8988T (cell line): ENCODE data around the gene CFAP74.

Experiments
- DNase-seq: peaks from one replicate; pipeline ENCODE4 v3.0.0; 2011

The CFAP74 gene

DNA sequence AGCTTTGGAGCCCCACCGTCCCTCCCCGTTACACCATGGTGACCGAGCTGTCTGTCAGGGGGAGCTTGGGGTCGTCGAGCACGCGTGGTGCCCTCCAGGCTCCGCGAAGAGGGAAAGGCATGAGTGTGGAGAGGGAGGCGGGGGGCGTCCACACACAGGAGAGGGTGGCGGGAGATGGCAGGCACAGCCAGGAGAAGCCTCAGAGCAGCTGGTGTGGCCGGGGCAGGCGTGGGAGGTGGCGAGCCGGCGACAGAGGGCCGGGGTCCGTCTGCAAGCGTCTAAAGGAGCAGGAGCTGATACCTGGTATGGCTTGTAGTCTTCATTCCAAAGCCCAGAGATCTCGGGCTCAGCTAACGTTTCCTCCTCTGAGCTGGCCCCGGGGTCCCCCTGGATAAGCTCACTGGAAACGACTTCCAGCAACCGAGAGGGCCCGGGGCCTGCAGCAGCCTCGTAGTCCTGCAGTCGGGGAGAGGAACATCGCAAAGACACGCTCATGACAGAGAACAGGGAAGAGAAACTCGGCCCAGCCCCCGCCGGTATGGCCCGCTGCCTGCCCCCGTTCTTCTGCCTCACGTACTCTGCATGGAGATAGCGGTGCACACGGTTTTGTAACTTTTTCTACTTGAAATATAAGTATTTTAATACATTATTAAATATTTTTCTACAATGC is 37.4 kb downstream of the CFAP74 start:
- no peak for DNase-seq

DNA sequence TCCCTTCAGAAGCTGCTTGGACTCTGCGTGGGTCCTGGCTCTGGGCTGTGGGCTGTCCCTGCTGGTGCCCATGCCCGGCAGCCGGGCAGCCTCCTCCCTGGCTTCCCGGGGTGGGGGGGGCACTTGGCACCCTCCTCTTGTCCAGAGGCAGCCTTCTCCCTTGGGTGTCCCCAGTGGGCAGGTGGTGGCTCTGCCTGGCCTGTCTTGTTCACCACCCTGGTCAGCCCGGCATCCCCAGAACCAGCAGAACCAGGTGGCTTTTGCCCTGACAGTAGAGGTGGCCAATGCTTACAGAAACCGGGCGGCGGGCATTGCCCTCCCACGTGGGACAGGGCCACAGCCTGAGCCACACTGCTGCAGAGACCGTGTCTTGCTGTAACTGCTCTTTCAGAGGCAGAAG is 38.0 kb downstream of the CFAP74 start:
- DNase-seq, result no peak

DNA sequence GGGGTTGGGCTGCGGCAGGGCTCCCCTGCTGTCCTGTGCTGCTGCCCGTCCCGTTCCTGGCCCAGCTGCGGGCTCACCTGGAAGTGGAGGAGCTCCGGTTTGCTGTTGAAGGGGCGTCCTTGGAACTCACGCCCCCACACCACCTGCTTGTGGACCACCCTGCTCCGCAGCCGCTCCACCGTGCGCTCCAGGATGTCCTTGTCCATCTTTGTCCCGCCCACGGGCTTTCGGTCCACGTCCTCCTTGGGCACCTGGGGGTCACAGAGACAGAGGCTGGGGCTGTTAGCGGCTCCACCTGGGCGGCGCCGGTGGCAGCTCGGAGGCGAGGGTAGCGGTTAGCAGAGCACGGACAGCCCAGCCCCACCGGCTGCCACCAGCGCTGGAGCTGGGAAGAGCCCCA is 38.8 kb downstream of the CFAP74 start:
- no peak for DNase-seq

DNA sequence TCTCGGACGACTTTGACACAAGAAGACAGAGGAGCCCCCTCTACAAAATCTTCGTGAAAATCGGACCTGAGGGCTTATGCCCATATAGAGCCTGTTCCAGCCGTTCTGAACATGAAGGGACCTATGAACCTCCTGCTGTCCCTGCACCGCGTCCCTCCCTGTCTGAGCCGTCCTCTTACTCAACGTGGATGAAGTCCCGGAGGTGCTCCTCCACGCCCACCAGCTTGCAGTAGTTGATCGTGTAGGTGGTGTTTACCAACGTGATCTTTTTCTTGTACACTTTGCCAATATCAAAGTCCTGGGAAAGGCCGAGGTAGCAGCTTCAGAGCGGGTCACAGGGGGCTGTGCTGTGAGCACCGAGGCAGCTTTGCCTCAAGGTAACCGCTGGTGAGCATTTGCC is 40.0 kb downstream of the CFAP74 start:
- DNase-seq, result no peak

DNA sequence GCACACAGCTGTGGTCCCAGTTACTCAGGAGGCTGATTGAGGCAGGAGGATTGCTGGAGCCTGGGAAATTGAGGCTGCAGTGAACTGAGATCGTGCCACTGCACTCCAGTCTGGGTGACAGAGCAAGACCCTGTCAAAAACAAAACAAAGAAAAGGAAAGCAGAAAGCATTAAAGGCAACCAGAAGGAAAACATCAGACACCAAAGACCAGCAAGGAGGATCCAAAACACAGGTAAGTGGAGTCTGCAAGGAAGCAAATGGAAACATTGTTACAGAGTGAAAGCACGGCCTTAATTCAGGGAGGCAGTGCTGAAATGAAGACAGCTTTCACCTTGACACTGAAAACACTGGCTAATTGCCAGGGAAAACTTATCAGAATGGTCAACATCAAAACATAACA is 40.8 kb downstream of the CFAP74 start:
- DNase-seq, result no peak

DNA sequence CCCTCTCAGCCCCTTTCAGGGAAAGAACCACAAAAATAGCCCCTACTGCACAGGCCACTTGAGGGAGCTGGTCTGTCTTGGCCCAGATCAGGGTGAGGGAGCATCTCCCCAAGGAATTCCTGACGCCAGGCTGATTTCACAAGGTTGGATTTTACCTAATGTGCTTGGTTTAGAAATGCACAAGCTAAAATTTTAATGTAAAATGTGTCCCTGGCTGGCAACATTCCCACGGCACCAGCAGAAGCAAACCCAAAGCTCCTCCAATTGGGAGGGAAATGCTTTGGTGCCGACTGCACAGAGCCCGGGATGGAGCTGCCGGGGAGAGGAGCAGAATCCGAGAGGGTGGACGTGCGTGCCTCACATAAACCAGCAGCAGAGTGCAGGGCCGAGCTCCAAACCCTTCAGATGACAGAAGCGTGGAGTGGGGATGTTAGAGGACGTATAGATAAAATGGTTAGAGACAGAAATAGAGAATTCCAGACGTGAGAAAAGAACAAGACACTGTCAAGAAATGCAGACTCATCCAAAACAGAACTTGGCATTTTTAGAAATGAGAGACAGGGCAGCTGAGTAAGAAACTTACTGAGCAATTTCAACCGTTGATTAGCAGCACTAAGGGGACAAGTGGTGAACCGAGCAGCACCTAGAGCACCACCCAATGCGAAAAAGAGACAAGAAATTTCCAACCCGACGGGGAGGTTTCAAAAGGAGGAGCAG is 42.9 kb downstream of the CFAP74 start:
- DNase-seq, result no peak

DNA sequence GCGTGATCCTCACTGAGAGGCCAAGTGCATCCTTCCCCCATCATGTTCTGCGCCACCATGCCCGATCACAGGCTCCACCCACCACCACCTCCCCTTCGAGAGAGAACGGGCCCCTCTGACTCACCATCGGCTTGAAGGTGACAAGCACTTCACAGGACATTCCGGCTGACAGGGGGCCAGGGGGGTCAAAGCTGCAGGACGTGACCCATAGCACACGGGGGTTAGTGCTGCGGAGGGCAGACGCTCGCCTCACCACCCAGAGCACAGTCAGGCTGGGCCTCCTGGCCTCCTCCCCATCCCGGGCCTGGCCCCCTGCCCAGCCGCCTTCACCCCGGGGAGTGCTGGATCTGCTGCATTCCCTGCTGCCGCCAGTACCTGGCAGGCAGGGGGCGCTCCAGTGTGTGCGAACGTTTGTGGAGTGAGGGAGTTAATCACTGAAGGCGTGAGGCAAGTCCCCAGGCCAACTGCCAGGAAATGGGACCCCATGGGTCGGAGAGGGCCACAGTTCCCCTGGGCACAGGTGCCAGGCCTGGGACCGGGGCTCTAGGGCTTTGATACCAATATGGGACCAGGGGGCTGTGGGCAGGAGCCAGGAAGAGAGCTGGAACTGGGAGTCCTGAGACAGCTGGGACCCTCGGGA is 43.6 kb downstream of the CFAP74 start:
- DNase-seq, result peak; percentile 95

DNA sequence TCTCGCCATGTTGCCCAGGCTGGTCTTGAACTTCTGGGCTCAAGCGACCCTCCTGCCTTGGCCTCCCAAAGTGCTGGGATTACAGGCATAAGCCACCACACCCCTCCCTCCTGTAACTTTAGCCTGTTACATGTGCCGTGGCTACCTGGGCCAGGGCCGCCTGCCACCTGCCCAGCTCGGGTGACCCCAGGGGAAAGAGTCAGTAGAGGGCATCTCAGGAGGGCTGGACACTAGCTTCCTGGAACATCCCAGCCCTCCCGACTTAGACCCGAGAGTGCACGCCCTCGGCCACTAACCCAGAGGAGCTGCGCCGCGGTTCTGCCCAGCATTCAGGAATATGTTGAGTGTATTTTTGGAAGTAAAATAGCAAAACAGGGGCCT is 44.1 kb downstream of the CFAP74 start:
- no peak for DNase-seq

DNA sequence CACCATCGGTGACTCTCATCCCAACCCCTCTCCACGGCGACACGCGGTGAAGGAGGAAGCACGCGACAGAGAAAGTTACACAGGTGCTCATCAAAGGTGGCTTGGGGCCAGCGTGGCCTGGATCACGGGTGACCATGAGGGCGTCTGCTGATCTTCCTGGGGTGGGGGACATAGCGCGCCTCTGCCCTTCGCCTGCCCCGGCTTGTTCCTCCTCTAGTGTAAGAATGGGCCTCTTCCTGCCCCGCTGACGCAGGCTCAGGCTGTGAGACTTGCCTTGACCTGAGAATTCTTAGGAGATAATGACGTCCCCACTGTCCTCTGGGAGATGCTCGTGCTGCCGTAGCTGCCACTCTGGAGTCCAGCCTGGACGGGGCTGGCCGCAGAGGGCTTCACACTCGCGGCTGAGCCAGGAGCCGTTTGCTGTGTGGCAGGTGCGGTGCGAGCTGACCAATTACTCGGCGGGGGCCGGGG is 45.5 kb downstream of the CFAP74 start:
- DNase-seq, result no peak

DNA sequence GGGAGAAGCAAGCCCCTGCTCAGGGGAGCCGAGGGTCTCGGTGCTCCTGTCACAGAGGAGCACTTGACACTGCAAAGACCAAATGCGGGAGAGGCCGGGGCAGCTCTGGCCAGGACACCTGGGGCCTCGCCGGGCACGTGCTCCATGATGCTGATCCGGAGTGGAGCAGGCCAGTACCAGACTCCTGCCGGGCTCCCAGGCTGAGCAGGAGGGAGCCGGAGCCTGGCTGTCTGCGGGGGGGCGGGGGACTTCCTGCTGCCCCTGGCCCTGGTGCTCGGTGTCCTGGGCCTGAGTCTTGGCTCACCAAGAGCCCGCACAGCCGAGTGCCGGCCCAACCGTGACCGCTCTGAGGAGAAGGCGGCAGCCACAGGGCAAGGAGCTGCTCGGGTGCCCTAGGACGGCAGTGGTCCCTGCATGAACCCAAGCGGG is 46.0 kb downstream of the CFAP74 start:
- DNase-seq, result no peak

DNA sequence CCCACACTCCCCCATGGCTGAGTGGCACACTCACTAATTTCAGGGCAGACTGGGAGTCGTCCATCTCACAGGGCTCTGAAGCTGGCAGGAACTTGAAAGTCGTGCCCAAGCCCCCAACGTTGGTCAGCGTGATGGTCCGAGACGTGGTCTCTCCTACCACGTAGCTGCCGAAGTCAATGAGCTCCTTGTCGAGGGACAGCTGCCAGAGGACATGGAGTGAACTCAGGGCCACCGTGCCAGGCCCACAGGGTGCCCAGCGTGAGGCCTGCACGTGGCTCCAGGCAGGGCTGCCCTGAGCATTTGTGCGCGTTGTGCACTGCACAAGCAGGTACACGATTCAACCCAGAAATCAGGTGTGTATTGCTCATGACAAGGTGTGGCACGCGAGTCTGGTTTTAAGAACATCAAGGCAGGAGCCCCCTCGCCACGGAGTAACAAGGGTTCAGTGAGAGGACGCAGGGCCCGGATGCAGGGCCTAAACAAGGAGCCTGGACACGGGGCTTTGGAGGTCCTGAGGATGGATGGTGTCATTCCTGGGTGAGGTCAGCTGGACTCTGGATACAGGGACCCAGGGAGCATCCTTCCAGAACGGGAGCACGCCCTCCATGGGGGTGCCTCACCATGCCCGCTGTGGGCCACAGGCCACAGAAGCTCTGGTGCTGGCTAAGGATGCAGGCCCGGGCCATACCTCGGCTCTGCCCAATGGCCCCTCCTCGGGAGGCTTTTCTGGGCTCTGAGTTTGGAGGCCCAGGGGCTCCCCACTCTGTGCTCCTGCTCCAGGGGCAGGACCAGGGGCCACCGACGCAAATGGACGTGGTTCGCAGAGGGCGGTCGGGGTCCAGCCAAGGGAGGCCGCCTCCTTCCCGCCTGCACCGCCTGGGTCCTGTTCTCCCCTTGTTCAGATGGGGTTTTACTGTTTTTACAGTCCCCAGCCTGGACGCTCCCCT is 46.7 kb downstream of the CFAP74 start:
- DNase-seq, result no peak

DNA sequence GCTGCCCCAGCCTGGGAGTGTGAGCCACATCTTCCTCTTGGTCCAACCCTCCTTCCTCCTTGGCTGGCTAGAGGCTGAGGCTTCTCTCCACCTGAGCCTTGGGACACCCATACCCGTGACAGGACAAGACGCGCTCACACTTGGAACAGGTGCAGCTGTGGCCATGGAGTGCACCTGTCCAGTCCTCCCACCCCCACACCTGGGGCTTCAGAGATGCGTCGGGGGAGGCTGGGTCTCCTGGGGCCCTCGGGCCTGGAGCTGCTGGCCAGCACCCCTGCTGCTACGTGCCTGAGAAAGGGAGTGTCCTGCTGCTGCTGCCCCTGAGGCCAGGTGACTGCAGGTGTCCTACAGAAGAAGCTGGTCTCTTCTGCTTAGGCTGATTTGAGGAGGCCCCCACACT is 47.5 kb downstream of the CFAP74 start:
- DNase-seq, result no peak

DNA sequence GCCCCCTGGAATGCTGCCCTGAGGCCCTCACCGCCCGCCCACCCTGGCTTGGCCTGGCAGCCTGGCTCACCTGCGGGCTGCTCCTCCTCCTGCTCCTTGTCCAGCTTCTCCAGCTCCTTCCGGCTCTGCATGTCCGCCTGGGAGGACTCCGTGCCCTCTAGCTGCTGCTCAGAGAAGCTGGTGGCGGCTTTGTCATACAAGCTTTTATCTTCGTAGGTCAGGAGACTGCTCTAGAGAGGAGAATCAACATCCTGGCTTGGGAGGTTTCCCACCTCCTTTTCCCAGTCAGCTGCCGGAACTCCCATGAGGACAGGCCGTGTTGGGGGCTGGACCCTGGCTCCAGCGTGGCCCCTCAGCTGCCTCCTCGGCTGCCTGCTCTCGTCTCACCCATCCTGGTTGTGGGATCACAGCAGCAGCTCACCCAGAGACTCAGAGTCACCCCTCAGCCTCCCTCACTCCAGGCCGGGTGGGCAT is 47.9 kb downstream of the CFAP74 start:
- DNase-seq, result no peak

DNA sequence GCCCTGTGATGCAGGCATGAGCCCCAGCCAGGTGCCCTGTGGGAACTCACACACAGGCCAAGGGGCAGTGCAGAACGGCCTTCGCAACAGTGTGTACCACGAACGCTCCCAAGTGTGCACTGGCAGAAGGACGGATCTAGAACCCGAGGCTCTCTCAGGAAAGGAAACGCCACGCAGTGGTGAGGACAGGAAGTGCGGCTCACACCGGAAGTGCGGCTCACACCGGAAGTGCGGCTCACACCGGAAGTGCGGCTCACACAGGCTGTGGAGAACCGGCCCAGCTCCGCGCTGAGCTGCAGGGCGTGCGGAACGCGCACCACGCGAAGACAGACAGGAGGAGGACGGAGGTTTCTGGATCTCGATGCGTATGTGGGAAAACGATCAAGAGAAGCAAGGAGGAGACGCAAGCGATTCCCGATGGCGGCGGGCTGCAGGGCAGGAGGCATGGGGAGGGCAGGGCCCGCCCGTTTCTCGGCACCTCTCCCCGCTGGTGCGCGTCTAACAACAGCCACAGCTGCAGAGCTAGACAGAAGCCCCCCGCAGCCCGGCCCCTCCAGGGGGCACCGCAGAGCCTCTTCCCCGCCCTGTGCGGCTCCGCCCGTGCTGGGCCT is 48.6 kb downstream of the CFAP74 start:
- DNase-seq, result no peak

DNA sequence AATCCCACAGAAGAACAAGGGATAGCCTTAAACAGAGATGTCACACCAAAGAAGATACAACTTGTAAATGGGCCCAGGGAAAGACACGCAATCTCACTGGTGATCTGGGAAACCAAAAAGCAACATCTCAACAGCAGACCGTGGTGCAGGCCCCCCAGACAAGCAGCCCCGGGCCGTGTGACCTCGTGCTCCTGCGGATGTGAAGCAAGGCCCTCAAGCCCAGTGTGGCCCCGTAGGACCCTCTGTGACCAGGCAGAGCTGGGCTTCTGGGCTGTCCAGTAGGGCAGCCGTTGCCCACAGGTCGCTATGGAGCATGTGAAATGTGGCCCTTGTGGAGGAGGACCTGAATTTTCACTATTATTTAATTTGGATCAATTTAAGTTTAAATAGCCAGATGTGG is 49.6 kb downstream of the CFAP74 start:
- DNase-seq, result no peak

DNA sequence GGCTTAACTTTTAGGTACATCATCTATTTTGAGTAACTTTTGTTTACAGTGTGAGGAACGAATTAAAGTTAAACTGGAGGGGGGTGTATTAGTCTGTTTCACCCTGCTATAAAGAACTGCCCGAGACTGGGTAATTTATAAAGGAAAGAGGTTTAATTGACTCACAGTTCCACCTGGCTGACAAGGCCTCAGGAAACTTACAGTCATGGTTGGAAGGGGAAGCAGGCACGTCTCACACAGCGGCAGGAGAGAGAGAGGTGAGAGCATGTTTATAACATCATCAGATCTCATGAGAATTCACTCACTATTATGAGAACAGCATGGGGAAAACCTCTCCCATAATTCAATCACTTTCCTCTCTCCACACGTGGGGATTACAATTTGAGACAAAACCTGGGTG is 52.6 kb downstream of the CFAP74 start:
- no peak for DNase-seq

DNA sequence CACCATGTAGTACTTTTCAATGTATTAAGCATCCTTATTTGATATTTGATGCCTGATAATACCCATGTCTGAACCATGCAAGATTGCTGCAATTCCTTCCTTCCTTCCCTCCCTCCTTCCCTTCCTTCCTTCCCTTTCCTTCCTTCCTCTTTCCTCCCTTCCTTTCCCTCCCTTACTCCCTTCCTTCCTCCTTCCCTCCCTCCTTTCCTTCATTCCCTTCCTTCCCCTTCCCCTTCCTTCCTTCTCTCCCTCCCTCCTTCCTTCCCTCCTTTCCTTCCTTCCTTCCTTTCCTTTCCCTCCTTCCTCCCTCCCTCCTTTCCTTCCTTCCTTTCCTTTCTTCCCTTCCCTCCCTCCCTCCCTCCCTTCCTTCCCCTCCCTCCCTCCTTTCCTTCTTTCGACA is 54.8 kb downstream of the CFAP74 start:
- DNase-seq, result no peak

DNA sequence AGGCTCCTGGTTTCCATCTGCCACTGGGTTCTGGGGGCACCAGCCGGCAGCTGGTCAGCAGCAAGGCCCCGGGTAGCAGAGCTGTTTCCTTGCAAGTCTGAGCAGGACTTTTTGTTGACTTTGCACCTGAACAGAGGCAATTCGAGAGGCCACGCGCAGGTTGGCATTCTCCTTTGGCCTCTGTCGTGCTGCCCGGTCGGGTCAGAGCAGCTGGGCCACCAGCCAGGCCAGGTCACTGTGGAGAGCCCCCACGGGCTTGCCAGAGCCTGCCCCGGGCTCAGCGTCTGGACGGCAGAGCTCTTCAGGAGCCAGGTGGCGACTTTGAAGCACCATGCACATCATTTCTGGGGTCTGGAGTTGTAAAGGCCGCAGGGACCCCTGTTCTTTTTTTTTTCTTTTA is 56.1 kb downstream of the CFAP74 start:
- no peak for DNase-seq

DNA sequence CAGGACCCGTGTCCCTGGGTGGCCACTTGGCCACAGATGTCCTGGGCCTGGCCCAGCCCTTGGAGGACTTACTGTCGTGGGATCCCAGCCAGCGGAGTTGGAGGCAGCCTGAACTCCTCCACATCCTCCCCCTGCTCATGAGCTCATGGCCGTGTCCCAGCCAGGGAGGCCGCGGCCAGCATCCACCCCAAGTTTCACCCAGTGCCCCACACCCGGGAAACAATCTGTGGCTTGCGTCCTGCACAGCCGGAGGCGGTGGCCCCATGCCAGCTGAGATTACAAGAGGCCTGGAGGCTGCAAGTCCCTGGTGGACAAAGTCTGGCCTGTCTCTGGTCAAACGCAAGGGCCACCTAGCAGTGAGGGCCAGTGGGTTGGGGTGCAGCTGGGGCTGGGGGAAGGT is 57.0 kb downstream of the CFAP74 start:
- DNase-seq, result no peak

DNA sequence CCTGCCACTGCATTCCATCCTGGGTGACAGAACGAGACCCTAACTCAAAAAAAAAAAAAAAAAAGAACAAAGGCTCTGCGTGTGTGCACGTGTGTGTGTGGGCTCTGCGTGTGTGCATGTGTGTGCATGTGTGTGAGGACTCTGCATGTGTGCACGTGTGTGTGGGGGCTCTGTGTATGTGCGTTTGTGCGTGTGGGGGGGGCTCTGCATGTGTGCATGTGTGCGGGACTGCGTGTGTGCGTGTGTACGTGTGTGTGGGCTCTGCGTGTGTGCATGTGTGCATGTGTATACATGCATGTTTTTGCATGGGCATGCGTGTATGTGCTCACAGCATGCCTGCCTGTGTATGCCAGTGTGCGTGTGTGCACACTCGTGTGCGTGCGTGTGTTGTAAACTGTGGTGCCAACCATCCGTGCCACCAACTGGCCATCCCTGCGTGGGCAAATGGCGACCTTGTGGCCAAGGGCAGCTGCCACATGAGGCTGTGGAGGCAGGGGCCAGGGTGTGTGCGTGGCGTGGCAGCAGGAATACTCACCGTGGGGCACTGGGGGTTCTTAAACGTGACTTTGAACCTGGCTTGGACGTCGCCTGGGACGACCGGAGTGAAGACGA is 57.7 kb downstream of the CFAP74 start:
- no peak for DNase-seq

DNA sequence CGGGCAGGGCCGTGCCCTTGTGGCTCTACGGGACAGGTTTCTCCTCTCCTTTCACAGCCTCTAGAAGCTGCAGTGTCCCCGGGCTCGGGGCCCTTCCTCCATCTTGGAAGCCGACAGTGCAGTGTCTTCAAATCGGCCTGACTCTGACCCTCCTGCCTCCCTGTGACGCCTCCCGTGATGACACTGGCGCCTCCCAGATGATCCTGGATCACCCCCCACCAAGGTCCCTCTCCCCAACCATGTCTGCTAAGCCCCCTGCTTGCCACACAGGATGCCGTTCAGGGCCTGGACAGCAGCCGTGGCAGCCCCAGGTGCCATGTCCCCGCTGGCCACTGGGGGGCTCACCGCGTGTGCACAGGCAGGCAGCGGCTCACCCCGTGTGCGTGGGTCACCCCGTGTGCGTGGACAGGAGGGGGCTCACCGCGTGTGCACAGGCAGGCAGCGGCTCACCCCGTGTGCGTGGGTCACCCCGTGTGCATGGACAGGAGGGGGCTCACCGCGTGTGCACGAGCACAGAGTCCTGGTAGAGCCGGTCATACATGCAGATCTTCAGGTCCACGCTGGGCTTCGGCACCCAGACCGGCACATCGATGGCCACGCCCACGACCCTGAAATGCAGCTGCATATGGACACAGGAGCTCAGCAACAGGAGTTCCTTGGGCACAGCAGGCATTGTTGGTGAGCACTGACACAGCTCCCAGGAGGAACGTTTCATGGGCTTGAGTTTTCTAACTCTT is 59.6 kb downstream of the CFAP74 start:
- DNase-seq, result peak; percentile 78
